DND-41 (cell line): ENCODE measurements around the gene OPCML.

ENCODE experiments used
- EZH2 ChIP-seq: IDR thresholded peaks from 3 replicates; pipeline ENCODE4 v1.6.1; 2012; ENCODE audit warnings: borderline replicate concordance, low read depth, mild to moderate bottlenecking, moderate library complexity, low read length, inconsistent platforms; ENCODE audit not compliant: severe bottlenecking
- TF ChIP-seq, protein P1 (sequence below): IDR thresholded peaks from 2 replicates; pipeline ENCODE4 v1.5.1; 2012; ENCODE audit warnings: borderline replicate concordance, low read length, moderate library complexity, mild to moderate bottlenecking; ENCODE audit not compliant: poor library complexity, severe bottlenecking; ENCODE audit errors: extremely low read depth

DNA sequence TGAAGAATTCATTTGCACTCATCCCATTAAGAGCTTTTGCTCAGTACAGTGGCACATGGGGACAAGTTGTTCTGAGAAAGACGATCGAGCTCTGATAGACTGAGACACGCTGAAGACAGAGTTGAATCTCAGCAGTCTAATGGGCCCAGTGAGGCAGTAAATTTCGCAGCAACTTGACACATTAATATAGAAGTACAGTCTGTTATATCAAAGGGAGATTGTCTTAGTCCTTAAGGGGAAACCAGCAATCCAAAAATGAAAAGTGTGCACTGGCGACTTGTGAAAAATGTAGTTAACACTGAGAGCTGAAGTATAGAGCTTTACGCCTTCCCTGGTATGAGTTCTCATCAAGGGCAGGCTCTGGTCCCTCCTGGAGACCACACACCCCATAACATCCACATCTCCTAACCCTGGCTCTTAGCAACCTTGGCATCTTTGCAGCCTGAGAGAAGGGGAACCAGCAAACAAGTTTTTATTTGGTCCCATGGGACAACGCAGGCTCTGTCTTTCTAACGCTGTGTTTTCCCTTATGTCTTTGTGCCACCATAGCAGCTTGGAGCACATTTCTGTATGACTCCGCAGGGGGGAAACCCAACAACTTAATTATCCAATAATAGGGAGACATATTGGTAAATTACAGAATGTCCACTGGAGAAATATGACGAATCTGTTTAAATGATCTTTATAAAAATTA, 952.5 kb downstream of the OPCML start:
- TF ChIP-seq, protein P1, sequence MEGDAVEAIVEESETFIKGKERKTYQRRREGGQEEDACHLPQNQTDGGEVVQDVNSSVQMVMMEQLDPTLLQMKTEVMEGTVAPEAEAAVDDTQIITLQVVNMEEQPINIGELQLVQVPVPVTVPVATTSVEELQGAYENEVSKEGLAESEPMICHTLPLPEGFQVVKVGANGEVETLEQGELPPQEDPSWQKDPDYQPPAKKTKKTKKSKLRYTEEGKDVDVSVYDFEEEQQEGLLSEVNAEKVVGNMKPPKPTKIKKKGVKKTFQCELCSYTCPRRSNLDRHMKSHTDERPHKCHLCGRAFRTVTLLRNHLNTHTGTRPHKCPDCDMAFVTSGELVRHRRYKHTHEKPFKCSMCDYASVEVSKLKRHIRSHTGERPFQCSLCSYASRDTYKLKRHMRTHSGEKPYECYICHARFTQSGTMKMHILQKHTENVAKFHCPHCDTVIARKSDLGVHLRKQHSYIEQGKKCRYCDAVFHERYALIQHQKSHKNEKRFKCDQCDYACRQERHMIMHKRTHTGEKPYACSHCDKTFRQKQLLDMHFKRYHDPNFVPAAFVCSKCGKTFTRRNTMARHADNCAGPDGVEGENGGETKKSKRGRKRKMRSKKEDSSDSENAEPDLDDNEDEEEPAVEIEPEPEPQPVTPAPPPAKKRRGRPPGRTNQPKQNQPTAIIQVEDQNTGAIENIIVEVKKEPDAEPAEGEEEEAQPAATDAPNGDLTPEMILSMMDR: no peak
- TF ChIP-seq EZH2: no peak
